Urinary bladder (tissue), 4 donors: ENCODE results near the gene NR3C2. TPM values are rescaled to one million over a fixed set of nuclear protein-coding genes. Genes with fewer than 3 reads are reported as not detected.
"Not testable (repeated sequence)": the region's sequence is repeated elsewhere in the genome, so short reads cannot be mapped to it uniquely, and the experiment has no call there.

ENCODE experiments used
- DNase-seq: peaks from one replicate; pipeline ENCODE4 v3.0.0-alpha.2; 2015; ENCODE audit errors: extremely low spot score
- H3K27ac ChIP-seq: one replicate; pipeline ENCODE4 v1.5.1; 2013; ENCODE audit warnings: low read depth, mild to moderate bottlenecking, moderate library complexity
- H3K36me3 ChIP-seq: one replicate; pipeline ENCODE4 v1.6.1; 2013; ENCODE audit warnings: mild to moderate bottlenecking, moderate library complexity; ENCODE audit not compliant: insufficient read depth
- H3K4me1 ChIP-seq: one replicate; pipeline ENCODE4 v1.6.1; 2013; ENCODE audit warnings: mild to moderate bottlenecking, moderate library complexity; ENCODE audit not compliant: insufficient read depth
- H3K4me3 ChIP-seq: one replicate; pipeline ENCODE4 v1.5.1; 2013; ENCODE audit warnings: low read depth, low read length
- WGBS: extraction: QIAGEN DNeasy Blood & Tissue Kit; methylation state at CpG from one replicate; pipeline ENCODE4 v1.1.7; 2013; 5-methylcytosine and 5-hydroxymethylcytosine counted together
- polyA plus RNA-seq: library from polyadenylated mRNA; stranded (reverse); fragments of 200-250 nt; gene quantifications from one replicate; pipeline ENCODE4 v1.2.3, GENCODE V29; 2013
- total RNA-seq: library from RNA; depleted of rRNA; stranded (reverse); fragments of >200 nt; gene quantifications from one replicate; pipeline ENCODE4 v1.2.3, GENCODE V29; 2014
- donor health status: healthy with polysubstance abuse.
- donor health status: healthy.

The NR3C2 gene
- total and polyA plus RNA-seq, 2 donors, result 15.5 to 19.1 TPM

DNA sequence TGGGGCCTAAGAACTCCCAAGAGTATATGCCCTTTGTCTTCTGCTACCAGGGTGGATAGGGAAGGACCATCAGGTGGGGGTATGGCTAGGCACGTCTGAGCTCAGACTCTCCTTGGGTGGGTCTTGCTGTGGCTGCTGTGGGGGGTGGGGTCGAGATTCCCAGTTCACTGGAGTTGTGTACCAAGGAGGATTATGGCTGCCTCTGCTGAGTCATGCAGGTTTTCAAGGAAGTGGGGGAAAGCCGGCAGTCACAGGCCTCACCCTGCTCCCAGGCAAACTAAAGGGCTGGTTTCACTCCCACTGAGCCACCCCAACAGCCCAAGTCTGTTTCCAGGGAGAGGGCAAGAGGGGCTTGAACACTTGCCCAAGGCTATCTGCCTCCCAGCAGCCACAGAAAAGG lies 249.7 kb downstream of the NR3C2 start:
- WGBS, result 84% methylated on average over 3 of the region's 3 CpGs

DNA sequence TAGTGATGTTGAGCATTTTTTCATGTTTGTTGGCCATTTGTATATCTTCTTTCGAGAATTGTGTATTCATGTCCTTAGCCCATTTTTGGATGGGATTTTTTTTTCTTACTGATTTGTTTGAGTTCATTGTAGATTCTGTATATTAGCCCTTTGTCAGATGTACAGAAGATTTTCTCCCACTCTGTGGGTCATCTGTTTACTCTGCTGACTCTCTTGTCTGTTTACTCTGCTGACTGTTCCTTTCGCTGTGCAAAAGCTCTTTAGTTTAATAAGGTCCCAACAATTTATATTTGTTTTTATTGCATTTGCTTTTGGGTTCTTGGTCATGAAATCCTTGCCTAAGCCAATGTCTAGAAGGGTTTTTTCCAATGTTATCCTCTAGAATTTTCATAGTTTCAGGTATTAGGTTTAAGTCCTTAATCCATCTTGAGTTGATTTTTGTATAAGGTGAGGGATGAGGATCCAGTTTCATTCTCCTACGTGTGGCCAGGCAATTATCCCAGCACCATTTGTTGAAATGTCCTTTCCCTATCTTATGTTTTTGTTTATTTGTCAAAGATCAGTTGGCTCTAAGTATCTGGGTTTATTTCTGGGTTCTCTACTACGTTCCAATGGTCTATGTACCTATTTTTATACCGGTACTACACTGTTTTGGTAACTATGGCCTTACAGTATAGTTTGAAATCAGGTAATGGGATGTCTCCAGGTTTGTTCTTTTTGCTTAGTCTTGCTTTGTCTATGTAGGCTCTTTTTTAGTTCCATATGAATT lies 254.6 kb downstream of the NR3C2 start:
- H3K27ac ChIP-seq, H3K36me3 ChIP-seq, H3K4me3 ChIP-seq, DNase-seq, H3K4me1 ChIP-seq: not testable (repeated sequence)
- WGBS, result 86% methylated on average over 5 of the region's 5 CpGs

More for the DNA sequence above, 249.7 kb downstream of the NR3C2 start:
- DNase-seq, result no peak
- Histone ChIP-seq H3K4me1 (no peaks in the 10 kb centered on the region), H3K36me3 (no peaks in the 10 kb centered on the region), H3K4me3 (no peak overlapping the region), H3K27ac (no peak overlapping the region)

DNA sequence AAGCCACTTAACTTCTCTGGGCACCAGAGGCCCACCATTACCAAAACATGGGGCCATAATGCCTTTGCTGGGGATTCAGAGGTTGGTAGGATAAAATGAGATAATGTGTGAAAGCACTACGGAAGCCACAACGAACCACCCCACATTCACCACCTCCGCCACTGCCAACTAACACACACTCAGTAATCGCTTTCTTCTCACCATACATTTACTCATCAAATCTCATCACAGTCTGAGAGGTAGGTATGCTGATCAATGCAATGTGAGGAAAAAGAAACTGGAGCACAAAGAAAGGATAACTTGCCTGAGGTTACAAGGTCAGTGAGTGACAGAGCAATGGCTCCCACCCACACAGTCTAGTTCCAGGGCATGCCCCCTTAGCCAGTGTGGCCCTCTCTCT lies 257.3 kb downstream of the NR3C2 start:
- no peaks in the 10 kb centered on the region for H3K4me1 ChIP-seq
- H3K27ac ChIP-seq, result no peak overlapping the region
- H3K36me3 ChIP-seq, result no peaks in the 10 kb centered on the region
- no peak overlapping the region for H3K4me3 ChIP-seq
- DNase-seq, result no peak
- WGBS, result over 99% methylated on average over 4 of the region's 4 CpGs

DNA sequence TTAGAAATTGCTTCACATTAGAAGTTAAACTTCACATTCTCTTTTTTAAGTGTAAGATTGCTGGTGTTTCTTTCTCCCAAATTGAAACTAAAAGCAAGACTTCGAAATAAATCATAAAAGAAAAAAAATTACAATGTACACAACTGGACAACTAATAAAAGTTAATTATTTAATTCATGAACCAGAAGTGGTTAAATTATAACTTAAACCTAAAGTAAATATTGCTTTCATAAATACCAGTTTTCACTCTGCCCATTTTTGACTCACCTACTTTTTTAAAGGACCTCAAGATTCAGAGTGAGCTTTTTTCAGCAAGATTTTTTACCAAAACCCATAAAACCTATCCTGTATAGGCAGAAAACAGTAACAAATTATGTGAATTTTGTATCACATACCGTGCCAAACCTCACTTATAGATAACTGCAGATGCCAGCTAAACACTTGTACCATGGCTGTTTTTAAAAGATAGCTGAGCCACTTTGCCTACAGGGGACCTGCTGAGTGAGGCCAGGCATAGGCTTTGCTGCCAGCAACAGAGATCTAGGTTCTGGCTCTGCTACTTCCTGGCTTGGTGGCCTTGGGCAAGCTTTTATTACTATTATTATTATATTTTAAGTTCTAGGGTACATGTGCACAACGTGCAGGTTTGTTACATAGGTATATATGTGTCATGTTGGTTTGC lies 259.8 kb downstream of the NR3C2 start:
- WGBS, result 85% methylated on average over 3 of the region's 3 CpGs
- H3K4me3 ChIP-seq, result no peak overlapping the region
- DNase-seq, result no peak
- no peak overlapping the region for H3K27ac ChIP-seq
- no peaks in the 10 kb centered on the region for H3K4me1 ChIP-seq
- no peaks in the 10 kb centered on the region for H3K36me3 ChIP-seq

DNA sequence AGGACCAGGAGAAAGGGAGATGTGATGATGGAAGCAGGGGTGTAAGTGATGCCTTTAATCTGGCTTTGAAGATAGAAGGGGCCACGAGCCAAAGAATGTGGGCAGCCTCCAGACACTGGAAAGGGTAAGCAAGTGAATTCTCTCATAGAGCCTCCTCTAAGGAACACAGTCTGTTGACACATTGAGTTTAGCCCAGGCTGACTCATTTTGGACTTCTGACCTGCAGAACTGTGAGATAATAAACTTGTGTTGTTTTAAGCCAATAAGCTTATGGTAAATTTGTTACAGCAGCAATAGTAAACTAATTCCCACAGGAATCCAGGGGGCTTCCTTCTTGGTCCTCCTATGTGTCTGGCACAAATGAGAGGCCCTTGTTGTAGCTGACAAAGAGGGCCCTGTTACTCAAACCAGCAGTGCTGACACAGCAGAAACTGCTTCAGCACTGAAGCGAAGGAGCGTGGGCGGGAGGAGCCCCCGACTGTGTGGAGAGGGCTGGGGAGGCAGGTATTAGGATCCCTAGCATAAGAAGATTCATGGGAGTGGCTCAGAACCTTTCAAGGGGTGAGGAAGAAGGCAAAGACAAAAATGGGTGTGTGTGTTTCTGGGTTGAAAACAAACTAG lies 268.7 kb downstream of the NR3C2 start:
- H3K36me3 ChIP-seq, result no peaks in the 10 kb centered on the region
- 86% methylated on average over 5 of the region's 5 CpGs for WGBS
- no peak overlapping the region for H3K27ac ChIP-seq
- no peak overlapping the region for H3K4me3 ChIP-seq
- DNase-seq, result no peak
- H3K4me1 ChIP-seq, result peaks cover 1% of the 10 kb centered on the region

DNA sequence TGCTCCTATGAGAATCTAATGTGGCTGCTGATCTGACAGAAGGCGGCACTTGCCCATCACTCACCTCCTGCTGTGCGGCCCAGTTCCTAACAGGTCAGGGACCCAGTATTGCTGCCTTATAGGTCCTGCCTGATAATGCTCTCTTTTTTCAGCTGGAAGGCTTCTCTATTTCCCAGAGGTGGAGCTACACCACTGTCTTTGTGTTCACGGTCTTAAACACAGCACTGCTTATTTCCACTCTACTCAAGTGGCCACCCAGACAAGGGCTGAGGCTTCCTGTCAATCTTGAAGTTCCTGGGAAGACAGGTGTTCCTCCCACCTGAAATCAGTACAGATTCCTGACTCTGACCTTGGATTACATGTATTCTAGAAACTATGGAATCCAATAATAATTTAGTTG lies 270.6 kb downstream of the NR3C2 start:
- 89% methylated on average over 3 of the region's 3 CpGs for WGBS
- Histone ChIP-seq H3K4me1 (peaks cover 1% of the 10 kb centered on the region), H3K36me3 (no peaks in the 10 kb centered on the region), H3K4me3 (no peak overlapping the region), H3K27ac (no peak overlapping the region)
- DNase-seq, result no peak

DNA sequence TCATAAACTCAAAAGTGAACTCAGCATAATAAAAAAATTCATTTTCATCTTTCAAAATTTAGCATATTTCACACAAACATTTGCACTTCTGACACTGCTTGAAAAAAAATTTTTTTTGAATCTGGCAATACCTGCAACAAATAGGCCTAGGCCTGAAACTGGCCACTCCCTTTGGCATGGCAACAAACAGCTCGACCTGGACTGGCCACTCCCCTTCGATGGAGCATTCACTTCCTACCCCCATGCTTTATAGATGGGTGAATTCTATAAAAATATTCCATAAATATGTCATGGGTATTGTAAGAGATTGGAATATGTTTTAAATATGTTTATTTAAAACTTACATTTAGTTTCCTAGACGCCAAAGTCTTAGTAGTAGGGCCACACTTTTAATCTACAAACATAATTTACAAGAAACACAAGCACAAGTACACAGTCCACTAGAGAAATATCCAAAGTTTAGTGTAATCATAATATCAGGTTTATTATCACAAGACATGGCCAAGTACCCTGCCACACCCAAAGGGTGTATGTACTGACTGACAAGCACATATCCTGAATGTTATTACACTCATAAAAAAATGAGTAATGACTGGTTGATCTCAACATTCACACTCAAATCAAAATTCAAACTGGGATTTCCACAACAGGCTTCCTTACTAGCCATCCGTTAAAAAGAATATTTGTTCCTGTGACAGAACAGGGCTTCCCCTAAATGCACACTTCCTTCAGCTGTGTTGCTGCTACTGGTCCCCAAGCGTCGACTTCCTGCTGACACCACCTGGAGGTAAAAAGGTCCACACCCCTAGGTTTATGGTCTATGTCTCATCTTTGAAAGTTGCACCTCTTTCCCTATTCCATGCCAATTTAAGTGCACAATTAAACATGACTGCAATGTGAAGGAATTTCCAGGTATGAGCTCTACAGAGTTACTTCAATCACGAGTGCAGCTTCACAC lies 271.5 kb downstream of the NR3C2 start:
- 81% methylated on average over 7 of the region's 7 CpGs for WGBS
- peaks cover 1% of the 10 kb centered on the region for H3K4me1 ChIP-seq
- no peak overlapping the region for H3K27ac ChIP-seq
- no peaks in the 10 kb centered on the region for H3K36me3 ChIP-seq
- no peak for DNase-seq
- no peak overlapping the region for H3K4me3 ChIP-seq

DNA sequence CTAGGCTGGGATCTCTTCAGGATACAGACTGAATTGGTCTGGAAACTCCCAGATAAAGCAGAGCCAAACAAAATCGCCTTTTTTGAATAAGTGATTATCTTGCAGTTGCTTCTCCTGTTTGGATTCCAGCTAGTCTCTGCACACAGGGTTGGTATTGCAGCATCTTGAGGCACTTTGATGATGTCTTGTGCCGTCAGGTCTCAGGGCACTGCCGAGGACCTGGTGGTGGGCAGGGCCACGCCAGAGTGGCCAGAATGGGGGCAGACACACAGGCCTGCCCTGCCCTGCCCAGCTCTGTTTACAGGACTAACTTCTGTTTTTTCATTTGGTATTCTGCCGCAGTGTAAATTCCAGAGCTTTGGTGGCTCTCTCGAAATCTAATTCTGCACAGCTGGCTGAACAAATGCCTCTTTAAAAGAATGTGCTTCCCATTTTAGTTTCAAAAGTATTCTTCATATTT lies 276.1 kb downstream of the NR3C2 start:
- H3K4me3 ChIP-seq, result no peak overlapping the region
- DNase-seq, result no peak

DNA sequence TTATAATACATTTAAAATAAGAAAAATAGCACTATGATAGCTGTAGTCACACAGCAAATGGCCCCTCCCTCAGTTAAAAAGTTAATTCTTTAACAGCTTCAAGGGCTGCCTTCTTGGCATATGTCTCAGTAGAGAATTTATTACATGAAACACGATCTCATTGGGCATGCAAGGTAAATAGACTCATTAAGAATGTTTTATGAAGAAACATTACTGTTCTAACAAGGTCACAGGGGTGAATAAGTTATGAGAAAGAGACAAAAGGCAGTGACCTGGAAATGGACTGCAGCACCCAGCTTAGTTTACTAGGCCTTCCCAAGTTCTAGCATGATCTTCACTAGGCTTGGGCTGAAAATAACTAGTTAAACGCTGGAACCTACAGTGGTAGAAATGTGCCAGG lies 277.7 kb downstream of the NR3C2 start:
- H3K27ac ChIP-seq, result no peak overlapping the region
- H3K36me3 ChIP-seq, result no peaks in the 10 kb centered on the region
- no peak for DNase-seq
- no peaks in the 10 kb centered on the region for H3K4me1 ChIP-seq
- WGBS, result 47% methylated on average over 2 of the region's 2 CpGs
- no peak overlapping the region for H3K4me3 ChIP-seq

More for the DNA sequence above, 276.1 kb downstream of the NR3C2 start:
- Histone ChIP-seq H3K27ac (no peak overlapping the region), H3K4me1 (peaks cover 1% of the 10 kb centered on the region), H3K36me3 (no peaks in the 10 kb centered on the region)
- WGBS, result 20% methylated on average over 6 of the region's 6 CpGs

DNA sequence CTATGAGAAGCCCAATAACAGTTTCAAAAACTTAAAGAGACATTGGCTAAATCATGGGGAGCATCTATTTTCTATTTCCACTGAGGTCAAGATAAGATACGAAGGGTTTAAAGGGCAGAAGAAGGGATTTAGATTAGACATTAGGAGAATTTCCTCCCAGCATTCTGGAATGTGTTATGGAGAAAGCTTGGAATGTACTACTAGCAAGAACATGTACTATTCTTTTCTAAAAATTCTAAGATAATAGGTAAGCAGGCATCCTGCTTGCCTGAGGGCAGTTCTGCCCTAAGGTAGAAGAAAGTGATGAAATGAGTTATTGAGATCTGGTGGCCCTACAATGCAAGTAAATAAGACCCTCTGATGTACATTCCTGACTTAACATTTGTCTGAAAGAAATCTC lies 279.2 kb downstream of the NR3C2 start:
- H3K4me1 ChIP-seq, result no peaks in the 10 kb centered on the region
- no peak for DNase-seq
- no peak overlapping the region for H3K4me3 ChIP-seq
- H3K27ac ChIP-seq, result no peak overlapping the region
- no peaks in the 10 kb centered on the region for H3K36me3 ChIP-seq
- WGBS, result 40% methylated on average over 1 of the region's 1 CpG

DNA sequence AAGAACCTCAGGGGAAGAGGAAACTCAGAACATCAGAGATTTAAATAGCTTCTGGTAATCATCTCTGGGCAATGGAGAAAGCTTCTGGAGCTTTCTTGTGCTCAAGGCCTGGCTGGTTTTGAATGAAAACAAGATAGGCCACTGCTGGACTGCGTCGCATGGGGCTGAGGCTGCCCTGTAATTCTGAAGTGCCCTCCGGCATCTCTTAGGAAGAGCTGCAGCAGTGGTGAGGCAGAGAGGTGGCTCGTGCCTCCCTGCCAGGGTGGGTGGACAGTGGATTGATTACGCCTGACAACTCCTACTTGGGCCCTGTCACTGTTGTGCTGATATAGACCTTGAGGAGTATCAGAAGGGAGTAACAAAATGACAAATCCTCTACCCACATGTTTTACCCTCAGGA lies 279.7 kb downstream of the NR3C2 start:
- Histone ChIP-seq H3K36me3 (no peaks in the 10 kb centered on the region), H3K4me1 (no peaks in the 10 kb centered on the region), H3K4me3 (no peak overlapping the region), H3K27ac (no peak overlapping the region)
- 79% methylated on average over 5 of the region's 5 CpGs for WGBS
- no peak for DNase-seq

DNA sequence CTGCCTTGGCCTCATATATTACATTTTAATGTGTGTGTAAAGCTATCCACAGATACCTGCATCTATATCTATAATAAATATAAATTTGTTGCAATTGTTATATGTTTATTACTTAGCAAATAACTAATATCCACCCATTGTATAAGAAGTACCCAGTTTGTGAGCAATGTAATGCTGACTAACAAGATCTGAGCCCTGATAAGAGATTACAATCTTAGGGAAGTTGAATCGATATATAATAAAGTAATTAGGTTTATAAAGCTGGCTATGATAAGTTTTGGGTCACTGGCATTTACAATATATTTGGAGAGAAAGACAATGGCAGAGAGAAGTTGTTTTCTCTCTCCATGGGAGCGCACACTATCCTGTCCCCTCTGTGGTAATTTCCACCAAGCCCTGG lies 280.6 kb downstream of the NR3C2 start:
- WGBS, result 92% methylated on average over 2 of the region's 2 CpGs
- no peak for DNase-seq
- Histone ChIP-seq H3K4me3 (no peak overlapping the region), H3K27ac (no peak overlapping the region), H3K4me1 (no peaks in the 10 kb centered on the region), H3K36me3 (no peaks in the 10 kb centered on the region)

DNA sequence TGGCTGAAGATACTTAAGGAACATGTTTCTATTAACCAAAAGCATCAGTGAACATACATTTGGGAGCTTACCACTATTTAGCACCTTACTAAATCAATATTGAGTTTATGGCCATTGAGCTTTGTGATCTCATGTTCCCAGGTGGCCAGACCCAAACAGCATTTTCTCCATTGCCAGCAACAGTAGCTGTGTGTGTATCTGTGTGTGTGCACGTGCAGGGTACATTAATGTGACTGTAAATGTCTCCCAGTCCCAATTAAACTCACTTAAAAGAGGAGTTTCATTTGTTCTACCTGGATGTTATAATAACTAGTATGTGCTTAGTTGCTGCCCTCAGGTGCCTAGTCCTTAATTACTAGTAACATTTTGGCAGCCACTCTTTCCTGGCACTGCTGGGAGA lies 282.4 kb downstream of the NR3C2 start:
- Histone ChIP-seq H3K4me1 (no peaks in the 10 kb centered on the region), H3K4me3 (no peak overlapping the region), H3K36me3 (no peaks in the 10 kb centered on the region), H3K27ac (no peak overlapping the region)
- WGBS, result 83% methylated on average over 1 of the region's 1 CpG
- DNase-seq, result no peak
